Activated T-helper 9 cell treated with anti-CD3 and anti-CD28 coated beads, Interleukin-2, amount 50 U/mL, for 16 hours (primary cell): ENCODE data around the gene KIFC3.
"Not testable (repeated sequence)": the region's sequence is repeated elsewhere in the genome, so short reads cannot be mapped to it uniquely, and the experiment has no call there.

ENCODE experiments used
- DNase-seq: peaks from one replicate; pipeline ENCODE4 v3.0.0-alpha.2; 2020; ENCODE audit warnings: low read depth

Gene KIFC3

GRCh38 chr16:57752581-57753447 lies 49.5 kb downstream of the KIFC3 start:
- no peak for DNase-seq

GRCh38 chr16:57752203-57752580 lies 50.1 kb downstream of the KIFC3 start:
- no peak for DNase-seq

GRCh38 chr16:57751539-57752202 lies 50.6 kb downstream of the KIFC3 start:
- DNase-seq, result no peak

- DNase-seq, result no peak
These were observed 51.3 kb downstream of the KIFC3 start for GRCh38 chr16:57750796-57751538.

- no peak for DNase-seq
These were observed 52.3 kb downstream of the KIFC3 start for GRCh38 chr16:57749856-57750452.

- no peak for DNase-seq
These were observed 53.1 kb downstream of the KIFC3 start for GRCh38 chr16:57749101-57749692.

GRCh38 chr16:57748596-57748995 lies 53.7 kb downstream of the KIFC3 start:
- no peak for DNase-seq

GRCh38 chr16:57747996-57748395 lies 54.3 kb downstream of the KIFC3 start:
- DNase-seq, result no peak

- no peak for DNase-seq
These were observed 54.8 kb downstream of the KIFC3 start for GRCh38 chr16:57747496-57747895.

GRCh38 chr16:57747091-57747490 lies 55.2 kb downstream of the KIFC3 start:
- DNase-seq, result no peak

GRCh38 chr16:57746316-57746715 lies 56.0 kb downstream of the KIFC3 start:
- not testable (repeated sequence) for DNase-seq

- no peak for DNase-seq
These were observed 56.5 kb downstream of the KIFC3 start for GRCh38 chr16:57745768-57746167.

- no peak for DNase-seq
These were observed 57.7 kb downstream of the KIFC3 start for GRCh38 chr16:57744642-57744903.

GRCh38 chr16:57743886-57744641 lies 58.2 kb downstream of the KIFC3 start:
- no peak for DNase-seq

- no peak for DNase-seq
These were observed 58.8 kb downstream of the KIFC3 start for GRCh38 chr16:57743458-57743857.

- no peak for DNase-seq
These were observed 59.7 kb downstream of the KIFC3 start for GRCh38 chr16:57742543-57742942.

GRCh38 chr16:57741660-57742191 lies 60.6 kb downstream of the KIFC3 start:
- DNase-seq, result no peak

- no peak for DNase-seq
These were observed 61.7 kb downstream of the KIFC3 start for GRCh38 chr16:57740423-57741071.

- no peak for DNase-seq
These were observed 62.4 kb downstream of the KIFC3 start for GRCh38 chr16:57739756-57740422.

GRCh38 chr16:57738844-57739243 lies 63.4 kb downstream of the KIFC3 start:
- DNase-seq, result no peak
